ENCODE measurements around the gene SLIT3.

- no peak for TF ChIP-seq CTCF (IDR thresholded peaks at IDR 0.05; ENCODE audit: borderline replicate concordance, extremely low read depth, low read length, poor library complexity, severe bottlenecking)
- no peak for TF ChIP-seq EZH2 (IDR thresholded peaks at IDR 0.05; ENCODE audit: borderline replicate concordance, low read depth, low read length, severe bottlenecking)
These were observed 329.8 kb downstream of the SLIT3 start for GRCh38 chr5:168971100-168971499.

All from DND-41 (cell line).